Measurements from ENCODE around the gene PRKCZ.

Gene PRKCZ

DNA sequence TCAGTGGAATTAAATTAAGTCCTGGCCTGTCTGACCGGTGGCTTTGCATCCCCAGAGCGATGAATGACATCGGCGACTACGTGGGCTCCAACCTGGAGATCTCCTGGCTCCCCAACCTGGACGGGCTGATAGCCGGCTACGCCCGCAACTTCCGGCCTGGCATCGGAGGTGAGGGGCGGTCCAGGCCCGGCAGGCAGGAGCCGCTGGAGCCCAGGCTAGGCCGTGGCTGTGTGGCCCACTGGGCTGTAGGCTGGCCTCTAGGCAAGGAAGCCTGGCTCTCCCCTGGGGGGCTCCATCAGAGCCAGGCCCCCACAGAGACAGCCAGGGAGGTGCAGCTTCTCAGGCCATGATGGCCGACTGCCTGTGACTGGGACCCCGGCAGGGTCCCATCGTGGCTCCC, 25.3 kb upstream of the PRKCZ start:
- DNase-seq (ENCODE audit: low read depth in 1 of 2, low spot score in 1 of 2): no peak

DNA sequence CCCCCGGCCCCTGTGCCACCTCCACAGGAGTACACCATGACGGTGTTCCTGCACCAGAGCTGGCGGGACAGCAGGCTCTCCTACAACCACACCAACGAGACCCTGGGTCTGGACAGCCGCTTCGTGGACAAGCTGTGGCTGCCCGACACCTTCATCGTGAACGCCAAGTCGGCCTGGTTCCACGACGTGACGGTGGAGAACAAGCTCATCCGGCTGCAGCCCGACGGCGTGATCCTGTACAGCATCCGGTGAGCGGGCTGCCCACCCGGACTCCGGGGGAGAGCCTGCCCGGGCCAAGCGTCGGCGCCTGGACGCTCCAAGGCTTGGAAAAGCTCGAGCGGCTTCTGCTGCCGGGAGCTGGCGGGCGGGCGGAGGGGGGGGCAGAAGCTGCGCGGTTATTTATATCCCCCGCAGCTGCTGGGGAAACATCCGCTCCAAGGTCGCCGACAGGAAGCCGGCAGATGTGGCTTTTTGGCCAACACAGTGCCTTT, 24.7 kb upstream of the PRKCZ start:
- DNase-seq (ENCODE audit: low read depth in 1 of 2, low spot score in 1 of 2): no peak

DNA sequence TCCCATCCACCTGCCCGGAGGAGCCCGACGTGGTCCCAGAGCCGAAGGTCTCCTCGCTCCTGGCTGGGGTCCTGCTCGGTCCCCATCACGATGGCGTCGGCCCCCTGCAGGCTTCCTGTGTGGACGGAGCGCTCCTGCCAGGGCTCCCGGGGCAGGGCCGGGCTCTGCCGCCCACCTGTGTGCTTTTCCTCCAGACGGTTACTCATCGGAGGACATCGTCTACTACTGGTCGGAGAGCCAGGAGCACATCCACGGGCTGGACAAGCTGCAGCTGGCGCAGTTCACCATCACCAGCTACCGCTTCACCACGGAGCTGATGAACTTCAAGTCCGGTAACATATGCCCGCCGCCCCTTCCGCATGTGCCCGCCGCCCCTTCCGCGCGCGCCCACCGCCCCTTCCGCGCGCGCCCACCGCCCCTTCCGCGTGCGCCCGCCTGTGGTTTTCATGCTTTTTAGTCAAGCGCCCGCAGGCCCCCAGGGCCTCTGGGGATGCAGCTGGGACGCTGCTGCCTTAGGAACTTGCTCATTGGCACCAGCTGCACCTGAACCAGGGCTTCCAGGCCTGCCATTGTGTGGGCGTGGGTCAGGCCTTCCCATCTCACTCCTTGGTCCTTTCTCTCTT, 22.1 kb upstream of the PRKCZ start:
- no peak for DNase-seq (ENCODE audit: low read depth in 1 of 2, low spot score in 1 of 2)

DNA sequence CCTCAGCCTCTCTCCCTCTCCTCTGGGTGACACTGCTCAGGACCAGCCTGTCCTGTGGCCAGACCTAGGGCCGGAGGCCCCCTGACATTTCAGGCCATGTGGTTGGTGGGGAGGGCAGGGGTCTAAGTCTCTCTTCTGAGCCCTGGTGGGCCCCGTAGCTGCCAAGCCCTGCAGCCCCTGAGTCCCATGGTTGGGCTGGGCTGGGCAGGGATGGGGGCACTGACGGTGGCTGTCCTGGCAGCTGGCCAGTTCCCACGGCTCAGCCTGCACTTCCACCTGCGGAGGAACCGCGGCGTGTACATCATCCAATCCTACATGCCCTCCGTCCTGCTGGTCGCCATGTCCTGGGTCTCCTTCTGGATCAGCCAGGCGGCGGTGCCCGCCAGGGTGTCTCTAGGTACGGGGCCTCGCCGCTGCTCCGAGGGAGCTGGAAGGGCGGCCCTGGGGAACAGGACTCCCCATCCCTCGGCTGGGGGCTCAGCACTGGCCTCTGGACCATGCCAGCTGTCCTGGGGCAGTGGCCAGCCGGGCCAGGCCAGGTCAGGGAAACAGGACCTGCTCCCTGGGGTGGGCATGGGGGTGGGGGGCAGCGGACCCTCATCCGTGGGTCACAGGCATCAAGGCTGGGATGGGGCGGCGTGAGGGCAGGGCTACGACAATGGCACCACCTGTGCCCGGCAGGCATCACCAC, 21.2 kb upstream of the PRKCZ start:
- no peak for DNase-seq (ENCODE audit: low read depth in 1 of 2, low spot score in 1 of 2)

DNA sequence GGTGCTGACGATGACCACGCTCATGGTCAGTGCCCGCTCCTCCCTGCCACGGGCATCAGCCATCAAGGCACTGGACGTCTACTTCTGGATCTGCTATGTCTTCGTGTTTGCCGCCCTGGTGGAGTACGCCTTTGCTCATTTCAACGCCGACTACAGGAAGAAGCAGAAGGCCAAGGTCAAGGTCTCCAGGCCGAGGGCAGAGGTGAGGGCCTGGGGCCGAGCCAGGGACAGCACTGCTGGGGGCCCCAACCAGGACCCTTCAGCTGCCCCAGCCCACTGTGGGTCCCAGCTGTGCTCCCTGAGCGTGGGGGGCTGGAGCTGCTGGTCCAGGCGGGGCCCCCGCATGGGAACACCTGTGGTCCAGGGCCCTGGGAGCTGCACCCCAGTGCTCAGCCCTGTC, 20.6 kb upstream of the PRKCZ start:
- DNase-seq (ENCODE audit: low read depth in 1 of 2, low spot score in 1 of 2): no peak

DNA sequence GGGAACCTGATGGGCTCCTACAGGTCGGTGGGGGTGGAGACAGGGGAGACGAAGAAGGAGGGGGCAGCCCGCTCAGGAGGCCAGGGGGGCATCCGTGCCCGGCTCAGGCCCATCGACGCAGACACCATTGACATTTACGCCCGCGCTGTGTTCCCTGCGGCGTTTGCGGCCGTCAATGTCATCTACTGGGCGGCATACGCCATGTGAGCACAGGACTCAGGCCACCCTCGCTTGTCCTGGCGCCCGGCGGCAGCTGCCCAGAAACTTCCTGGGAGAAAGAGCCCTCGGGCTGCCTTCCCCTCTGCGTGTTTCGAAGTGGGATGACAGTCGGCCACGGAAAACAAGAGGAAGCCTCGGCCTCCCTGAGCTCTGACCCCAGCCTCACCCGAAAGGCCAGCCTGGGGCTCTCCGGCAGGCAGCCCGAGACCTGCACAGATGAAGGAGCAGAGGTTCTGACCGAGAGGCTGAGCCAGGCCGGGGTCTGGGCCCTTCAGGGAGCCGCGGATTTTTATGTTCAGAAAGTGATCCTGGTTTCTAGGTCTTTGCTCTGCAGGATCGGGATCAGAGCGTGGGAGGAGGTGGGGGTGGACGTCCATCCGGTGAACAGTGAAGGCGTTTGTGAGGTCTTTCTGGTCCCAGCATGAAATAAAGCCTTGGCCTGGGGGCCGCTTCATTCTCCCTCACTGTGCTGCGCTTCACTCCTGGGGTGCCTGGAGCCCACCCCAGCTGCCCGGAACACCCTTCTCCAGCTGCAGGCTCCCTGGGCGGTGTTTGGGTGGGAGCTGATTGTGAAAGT, 19.9 kb upstream of the PRKCZ start:
- DNase-seq (ENCODE audit: low read depth in 1 of 2, low spot score in 1 of 2): no peak

DNA sequence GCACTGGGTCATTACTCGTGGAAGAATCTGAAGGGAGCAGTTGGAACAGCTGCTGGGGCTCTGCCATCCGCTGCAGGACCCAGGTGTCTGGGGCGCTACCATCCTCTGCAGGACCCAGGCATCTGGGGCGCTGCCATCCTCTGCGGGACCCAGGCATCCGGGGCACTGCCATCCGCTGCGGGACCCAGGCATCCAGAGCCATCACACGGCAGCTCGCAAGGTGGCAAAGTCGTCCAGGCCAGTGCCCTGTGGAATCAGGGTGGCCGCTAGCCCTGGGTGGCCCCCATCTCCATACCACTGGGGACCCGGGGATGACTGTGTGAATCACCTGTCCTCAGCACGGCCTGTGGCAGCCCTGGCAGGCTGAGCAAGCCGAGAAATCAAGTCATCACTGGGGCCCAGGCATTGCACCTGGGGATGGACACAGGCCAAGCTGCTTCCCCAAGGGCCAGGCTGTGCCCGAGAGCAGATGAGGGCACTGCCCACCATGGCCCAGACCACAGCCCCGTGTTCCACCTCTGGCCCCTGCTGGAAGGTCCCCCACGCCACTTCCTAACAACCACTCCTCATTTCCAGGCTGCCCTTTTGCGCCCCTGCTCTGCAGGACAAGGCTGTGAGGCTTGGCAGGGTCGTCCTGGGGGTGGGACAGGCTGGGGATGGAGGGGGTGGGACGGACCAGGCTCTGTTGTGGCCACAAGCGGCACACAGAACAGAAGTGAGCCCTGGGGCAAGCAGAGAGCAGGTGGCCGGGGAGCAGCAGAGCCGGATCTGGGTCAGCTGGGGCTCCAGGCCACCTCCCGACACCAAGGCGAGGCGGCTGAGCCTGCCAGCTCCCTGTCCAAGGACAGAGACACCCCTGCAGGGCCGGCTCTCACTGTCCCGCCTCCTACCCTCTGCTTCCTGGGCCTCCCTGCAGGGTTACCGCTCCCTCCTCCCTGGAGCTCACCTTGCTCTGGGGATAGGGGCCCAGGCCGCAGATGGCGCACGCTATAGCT, 18.4 kb upstream of the PRKCZ start:
- no peak for DNase-seq (ENCODE audit: low read depth in 1 of 2, low spot score in 1 of 2)

DNA sequence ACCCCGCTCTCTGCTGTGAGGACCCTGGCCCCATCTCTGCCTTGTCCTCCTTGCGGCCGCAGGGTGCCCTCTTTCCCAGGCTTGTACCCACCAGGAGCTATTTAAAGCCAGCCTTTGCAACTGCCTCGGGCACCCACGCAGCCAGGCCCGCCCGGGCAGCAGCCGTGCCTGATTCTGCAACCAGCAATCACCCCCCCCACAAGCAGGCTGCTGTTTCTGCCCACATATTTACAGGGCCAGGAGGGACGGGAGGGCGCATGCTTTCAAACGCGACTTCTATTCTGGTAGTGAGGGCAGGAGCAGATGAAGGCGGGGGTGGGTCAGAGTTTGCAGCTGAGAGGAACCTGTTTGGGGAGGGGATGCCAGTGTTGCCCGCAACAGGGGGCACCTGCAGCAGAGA, 17.5 kb upstream of the PRKCZ start:
- DNase-seq (ENCODE audit: low read depth in 1 of 2, low spot score in 1 of 2): no peak

DNA sequence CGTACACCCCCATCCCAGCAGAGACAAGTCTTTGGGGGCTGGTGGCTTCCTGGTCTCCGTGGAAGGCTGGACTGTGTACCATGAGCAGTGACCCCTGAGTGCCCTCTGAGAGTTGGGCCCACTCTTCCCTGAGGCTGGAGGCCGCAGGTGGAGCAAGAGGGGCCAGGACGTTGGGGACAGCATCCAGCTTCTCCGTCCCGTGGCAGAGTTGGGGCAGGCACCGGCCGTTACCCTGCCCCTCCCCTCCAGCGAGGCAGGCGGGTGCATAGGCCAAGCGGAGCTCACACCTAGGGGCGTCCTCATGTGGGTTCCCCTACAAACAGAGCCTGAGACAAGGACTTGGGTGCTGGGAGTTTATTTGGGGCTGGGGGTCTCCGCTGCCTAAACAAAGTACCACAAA, 17.0 kb upstream of the PRKCZ start:
- no peak for DNase-seq (ENCODE audit: low read depth in 1 of 2, low spot score in 1 of 2)

DNA sequence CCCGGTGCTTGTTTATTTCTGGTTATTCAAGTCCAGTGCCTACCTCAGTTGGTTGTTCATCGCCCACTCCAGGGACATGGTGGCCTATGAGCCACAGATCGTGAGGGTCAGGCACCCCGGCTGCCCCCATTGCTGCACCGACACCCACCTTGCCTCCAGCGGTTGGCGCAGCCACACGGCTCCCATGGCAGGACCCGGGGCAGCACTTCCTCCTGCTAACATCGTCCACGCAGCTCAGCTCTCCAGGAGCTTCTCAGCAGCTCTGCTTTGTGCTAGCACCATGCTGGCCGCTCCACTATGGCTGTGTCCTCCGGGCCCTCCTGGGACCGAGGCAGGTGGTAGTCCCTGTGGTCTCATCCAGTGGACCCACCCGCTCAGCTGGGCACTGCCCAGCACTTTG, 13.9 kb upstream of the PRKCZ start:
- no peak for DNase-seq (ENCODE audit: low read depth in 1 of 2, low spot score in 1 of 2)

DNA sequence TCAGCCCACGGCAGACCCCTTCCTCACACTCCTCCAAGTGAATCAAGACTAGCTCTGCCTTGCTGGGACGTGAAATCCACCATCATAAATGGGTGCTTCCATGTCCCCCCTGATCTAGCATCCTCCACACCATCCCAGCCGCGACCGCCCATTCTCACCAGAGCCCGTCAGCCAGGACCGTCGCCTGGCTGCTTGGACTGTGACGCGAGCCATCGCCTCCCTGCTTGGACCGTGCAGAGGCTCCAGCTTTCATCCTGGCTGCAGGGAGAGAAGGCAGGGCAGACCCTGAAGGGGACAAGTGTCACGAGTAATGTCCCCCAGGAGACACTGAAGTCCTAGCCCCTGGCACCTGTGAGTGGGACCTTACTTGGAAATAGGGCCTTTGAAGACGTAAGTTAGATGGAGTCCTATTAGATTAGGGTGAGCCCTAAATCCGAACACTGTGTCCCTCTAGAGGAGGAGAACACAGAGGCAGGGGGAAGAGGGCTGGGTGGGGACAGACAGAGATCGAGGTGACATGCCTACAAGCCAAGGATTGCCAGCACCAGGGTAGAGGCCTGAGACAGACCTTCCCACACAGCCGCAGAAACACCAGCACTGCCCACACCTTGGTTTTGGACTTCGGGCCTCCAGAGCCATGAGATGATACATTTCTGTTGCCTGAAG, 12.8 kb upstream of the PRKCZ start:
- DNase-seq (ENCODE audit: low read depth in 1 of 2, low spot score in 1 of 2): no peak

DNA sequence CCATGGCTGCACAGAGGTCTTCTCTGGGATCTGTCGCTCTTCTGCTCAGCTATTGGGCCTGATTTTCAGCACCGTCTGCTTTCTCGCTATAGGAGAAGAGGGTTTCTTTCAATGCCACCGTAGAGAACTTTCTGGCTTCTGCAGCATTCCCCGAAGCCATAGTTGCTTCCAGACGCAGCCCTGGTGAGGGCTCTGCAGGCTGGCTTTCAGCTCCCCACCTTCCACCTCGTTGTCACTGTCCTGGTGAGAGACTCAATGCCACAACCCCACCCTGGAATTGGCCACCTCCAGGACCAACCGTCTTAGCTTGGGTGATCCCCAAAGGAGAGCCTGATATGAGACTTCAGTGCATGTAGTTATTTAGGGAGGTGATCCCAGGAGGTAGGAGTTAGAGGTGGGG, 12.0 kb upstream of the PRKCZ start:
- no peak for DNase-seq (ENCODE audit: low read depth in 1 of 2, low spot score in 1 of 2)

DNA sequence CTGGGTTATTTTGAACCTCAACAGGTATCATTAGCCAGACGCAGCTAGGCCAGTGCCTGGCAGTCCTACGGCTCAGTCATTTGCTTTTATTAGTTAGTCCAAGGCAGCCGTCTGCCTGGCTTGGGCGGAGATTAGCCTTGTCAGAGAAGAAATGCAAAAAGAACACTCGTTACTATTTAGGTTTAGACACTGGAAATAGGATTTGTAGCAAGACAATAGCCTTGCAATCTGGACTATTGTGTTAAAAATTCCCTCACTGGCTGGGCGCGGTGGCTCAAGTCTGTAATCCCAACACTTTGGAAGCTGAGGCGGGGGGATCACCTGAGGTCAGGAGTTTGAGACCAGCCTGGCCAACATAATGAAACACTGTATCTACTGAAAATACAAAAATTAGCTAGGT, 11.0 kb upstream of the PRKCZ start:
- DNase-seq (ENCODE audit: low read depth in 1 of 2, low spot score in 1 of 2): no peak

DNA sequence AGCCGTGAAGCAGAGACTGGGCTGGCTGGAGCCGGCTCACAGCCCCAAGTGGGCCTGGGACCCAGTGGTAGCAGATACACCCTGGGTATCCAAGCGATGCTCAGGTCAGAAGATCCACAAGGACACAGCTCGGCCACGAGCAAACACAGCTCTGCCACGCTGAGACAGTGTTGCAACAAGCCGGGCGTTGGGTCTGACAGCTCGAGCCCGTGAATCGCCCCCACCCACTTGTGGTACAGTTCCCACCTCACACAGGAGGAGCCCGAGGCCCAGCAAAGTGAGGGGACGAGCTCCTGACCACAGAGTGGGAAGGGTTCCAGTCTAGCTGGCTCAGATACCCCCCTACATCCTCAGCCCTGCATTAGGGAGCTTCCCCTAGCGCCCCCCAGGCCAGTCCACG, 8.9 kb upstream of the PRKCZ start:
- DNase-seq (ENCODE audit: low read depth in 1 of 2, low spot score in 1 of 2): no peak

DNA sequence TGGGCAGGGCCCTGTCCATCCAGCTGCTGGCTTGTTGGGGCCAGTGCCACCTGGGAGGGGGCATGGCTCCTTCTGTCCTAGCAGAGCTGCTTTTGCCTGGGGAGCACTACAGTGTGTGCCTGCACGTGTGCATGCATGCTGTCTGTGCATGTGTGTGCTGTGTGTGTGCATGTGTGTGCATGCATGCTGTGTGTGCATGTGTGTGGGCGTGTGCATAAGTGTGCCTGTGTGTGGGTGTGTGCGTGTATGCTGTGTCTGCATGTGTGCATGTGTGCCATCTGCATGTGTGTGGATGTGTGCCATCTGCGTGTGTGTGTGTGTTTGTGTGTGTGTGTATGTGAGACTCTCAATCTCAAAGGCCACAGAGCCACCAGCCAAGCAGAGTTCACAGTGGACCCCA, 8.3 kb upstream of the PRKCZ start:
- DNase-seq (ENCODE audit: low read depth in 1 of 2, low spot score in 1 of 2): no peak

DNA sequence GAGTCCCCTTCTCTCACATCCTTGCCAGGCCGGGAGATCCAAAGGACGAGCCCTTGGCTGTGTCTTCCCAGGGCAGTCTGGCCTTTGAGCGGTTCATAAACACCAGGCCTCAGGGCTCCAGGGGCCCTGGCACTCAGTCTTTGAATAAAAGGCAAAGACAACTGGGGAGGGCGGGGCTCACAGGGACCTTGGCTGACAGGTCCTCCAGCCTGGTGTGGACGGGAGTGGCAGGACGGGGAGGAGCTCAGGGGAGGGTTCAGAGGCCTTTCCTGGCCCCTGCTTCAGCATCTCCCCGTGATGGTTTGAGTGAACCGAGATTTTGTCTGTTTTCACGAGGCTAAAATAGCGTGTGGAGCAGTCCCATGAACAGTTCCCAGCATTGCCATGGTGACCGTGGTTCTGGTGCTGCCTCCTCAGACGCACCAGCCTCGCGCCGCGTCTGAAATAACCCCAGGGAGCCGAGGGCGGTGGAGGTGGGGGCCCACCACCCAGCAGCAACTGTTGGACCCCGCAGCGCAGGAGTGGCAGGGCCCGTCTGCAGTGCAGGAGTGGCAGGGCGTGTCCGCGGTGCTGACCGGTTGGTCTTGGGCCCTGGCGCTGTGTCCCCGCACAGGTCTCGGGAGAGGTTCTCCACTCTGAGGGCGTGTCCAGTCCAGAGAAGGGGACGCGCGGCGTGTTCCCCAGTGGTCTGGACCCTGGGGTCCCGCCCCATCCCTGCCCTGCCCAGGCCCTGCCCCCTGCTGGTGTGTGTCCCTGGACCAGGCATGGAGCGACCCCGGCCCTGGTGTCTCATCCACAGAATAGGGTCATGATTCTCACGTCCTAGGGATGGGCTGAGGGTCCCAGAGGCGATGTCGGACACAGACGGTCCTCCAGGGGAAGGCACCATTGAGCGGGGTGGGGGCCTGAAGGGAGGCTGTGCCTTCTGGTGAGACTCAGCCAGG, 7.1 kb upstream of the PRKCZ start:
- DNase-seq (ENCODE audit: low read depth in 1 of 2, low spot score in 1 of 2): no peak

DNA sequence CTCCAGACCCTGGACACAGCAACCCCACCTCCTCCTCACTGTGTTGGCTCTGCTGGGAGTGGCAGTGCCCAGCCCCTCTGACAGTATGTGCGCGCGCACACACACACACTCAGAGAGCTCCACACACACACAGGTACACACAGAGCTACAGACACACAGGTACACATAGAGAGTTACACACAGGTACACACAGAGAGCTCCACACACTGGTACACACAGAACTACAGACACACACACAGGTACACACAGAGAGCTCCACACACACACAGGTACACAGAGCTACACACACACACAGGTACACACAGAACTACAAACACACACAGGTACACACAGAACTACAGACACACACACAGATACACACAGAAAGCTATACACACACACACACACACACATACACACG, 6.3 kb upstream of the PRKCZ start:
- no peak for DNase-seq (ENCODE audit: low read depth in 1 of 2, low spot score in 1 of 2)

DNA sequence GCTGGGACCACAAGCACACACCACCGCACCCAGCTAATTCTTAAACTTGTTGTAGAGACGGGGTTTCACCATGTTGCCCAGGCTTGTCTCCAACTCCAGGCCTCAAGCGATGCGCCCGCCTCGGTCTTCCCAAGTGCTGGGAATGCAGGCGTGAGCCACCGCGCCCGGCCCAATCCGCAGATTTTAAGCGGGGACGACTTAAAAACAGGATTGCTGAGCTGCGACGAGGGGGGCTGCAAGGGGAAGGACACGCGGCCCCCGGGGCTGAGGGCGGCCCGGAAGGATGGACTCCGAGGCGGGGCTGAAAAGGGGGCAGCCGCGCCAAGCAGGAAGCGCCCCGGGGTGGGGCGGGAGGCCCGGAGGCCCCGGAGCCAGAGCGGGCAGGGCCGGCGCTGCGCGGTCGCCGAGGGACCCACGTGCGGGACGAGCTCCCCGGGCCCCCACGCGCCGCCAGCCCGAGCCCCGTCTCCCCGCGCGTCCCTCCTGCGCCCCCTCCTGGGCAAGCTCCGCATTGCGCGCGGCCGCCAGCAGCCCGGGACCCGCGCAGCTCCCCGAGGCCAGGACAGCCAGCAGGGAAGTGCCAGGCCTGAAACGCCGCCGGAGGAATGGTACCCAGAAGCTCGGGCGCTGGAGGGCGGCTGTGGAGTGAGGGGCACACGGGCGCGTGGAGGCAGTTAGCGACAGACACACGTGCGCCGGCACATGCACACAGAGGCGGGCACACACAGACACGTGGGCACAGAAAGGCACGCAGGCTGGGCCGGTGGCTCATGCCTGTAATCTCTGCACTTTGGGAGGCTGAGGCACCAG, 5.5 kb upstream of the PRKCZ start:
- DNase-seq (ENCODE audit: low read depth in 1 of 2, low spot score in 1 of 2): peak; percentile 66 to 77

All from activated T-helper 1 cell treated with anti-CD3 and anti-CD28 coated beads, Interleukin-2, amount 50 U/mL, for 16 hours (primary cell).